ENCODE measurements around the gene DAAM2. TPM values are rescaled to one million over a fixed set of nuclear protein-coding genes. Genes with fewer than 3 reads are reported as not detected.

The DAAM2 gene
- polyA plus RNA-seq, 1 donor (not counting 4 experiments of a cell fraction or from before 2014, with no cell fraction given), result not detected

GRCh38 chr6:39953076-39953618 lies 161.0 kb downstream of the DAAM2 start:
- Histone ChIP-seq H2AFZ (ENCODE audit: control insufficient read depth, low read length) (no peak overlapping the region), H3K9me1 (ENCODE audit: control insufficient read depth, extremely low read depth, insufficient read depth, low read length) (no peaks in the 10 kb centered on the region), H3K79me2 (ENCODE audit: control insufficient read depth, insufficient read depth, low read length) (no peaks in the 10 kb centered on the region), H3K4me1 (ENCODE audit: control insufficient read depth, extremely low read depth, insufficient read depth, low read length) (peaks cover 9% of the 10 kb centered on the region), H3K9ac (ENCODE audit: control insufficient read depth, extremely low read depth, insufficient read depth, low read length) (no peak overlapping the region), H3K27me3 (ENCODE audit: control insufficient read depth, extremely low read depth, insufficient read depth, low read length) (no peaks in the 10 kb centered on the region), H3K4me2 (ENCODE audit: control insufficient read depth, extremely low read depth, insufficient read depth, low read depth, low read length) (no peak overlapping the region), H3K4me3 (ENCODE audit: control insufficient read depth in 2 of 3, extremely low read depth in 1 of 3, insufficient read depth in 2 of 3, low read depth in 1 of 3, low read length in 3 of 3) (no peak overlapping the region), H3K36me3 (ENCODE audit: control insufficient read depth in 2 of 2, extremely low read depth in 1 of 2, insufficient read depth in 2 of 2, low read length in 2 of 2) (no peaks in the 10 kb centered on the region), H4K20me1 (ENCODE audit: control insufficient read depth, extremely low read depth, insufficient read depth, low read length) (no peaks in the 10 kb centered on the region), H3K9me3 (ENCODE audit: control insufficient read depth, low read depth, low read length) (no peaks in the 10 kb centered on the region), H3K27ac (ENCODE audit: control insufficient read depth, insufficient read depth, low read length) (no peak overlapping the region)
- dilution Hi-C loops (cut with MboI; ENCODE audit: extremely low pct_ligation_motif_present, low sequenced_read_pairs), result no loop called here
- TF ChIP-seq EZH2 (IDR thresholded peaks at IDR 0.05; ENCODE audit: low read length) (no peak), CTCF (optimal IDR thresholded peaks at IDR 0.05 in 1 of 3, IDR thresholded peaks at IDR 0.05 in 1 of 3, conservative IDR thresholded peaks at IDR 0.05 in 1 of 3; ENCODE audit: extremely low read depth in 1 of 3, insufficient read depth in 2 of 3, low read length in 3 of 3) (no peak)
- FAIRE-seq (no peak), DNase-seq (ENCODE audit: low read depth, low spot score) (no peak)

Other genes starting within 250 kb of the DAAM2 start
- gene KIF6, start 67.0 kb upstream of the DAAM2 start, polyA plus RNA-seq, result 0.09 to 0.14 TPM in 2 of 3 replicates, not detected in the other
- gene MOCS1, start 142.1 kb downstream of the DAAM2 start, polyA plus RNA-seq, result 2.2 to 2.7 TPM (median 2.5 TPM) in 3 replicates